ENCODE results near the gene HDAC11.

The HDAC11 gene

DNA sequence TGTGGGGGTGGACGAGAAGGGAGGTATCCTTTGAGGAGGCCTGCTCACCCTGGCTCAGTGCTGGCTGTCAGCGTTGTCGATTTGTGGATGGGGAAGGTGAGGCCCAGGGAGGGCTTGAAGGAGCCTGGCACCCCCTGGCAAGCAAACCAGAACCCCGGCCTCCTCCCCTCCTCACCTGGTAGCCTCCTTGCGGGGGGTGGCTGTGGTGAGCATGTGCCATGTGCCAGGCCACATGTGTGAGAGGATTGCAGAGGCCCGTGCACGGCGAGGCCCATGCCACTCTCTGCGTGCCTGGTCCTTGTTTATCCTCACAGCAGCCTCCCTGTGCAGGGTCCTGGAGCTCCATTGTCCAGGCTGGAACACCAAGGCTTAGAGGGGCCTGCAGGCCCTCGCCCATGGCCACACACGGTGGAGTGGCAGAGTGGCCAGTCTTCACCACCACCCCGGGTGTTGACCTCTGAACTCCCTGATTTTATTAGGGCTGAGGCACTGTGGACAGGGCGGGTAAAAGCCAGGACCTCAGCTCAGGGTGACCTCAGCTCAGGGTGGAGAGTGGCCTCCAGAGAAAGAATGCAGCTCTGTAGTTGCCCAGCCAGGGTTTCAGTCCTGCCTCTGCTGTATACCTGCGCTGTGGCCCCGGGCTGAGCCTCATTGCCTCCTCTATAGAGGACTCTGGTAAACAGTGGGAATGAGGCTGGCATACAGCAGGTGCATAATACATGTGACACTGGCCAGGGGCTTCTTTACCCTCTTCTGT, 29.1 kb downstream of the HDAC11 start:
- no peak for DNase-seq
- Mint-ChIP-seq H3K4me3 (no peak overlapping the region), H3K27ac (no peak overlapping the region), H3K4me1 (peaks cover 41% of the 10 kb centered on the region), H3K9me3 (no peaks in the 10 kb centered on the region), H3K27me3 (ENCODE audit: low read depth, poor library complexity) (no peaks in the 10 kb centered on the region), H3K36me3 (ENCODE audit: low read depth) (peaks cover 5% of the 10 kb centered on the region)
- TF ChIP-seq, protein P1, sequence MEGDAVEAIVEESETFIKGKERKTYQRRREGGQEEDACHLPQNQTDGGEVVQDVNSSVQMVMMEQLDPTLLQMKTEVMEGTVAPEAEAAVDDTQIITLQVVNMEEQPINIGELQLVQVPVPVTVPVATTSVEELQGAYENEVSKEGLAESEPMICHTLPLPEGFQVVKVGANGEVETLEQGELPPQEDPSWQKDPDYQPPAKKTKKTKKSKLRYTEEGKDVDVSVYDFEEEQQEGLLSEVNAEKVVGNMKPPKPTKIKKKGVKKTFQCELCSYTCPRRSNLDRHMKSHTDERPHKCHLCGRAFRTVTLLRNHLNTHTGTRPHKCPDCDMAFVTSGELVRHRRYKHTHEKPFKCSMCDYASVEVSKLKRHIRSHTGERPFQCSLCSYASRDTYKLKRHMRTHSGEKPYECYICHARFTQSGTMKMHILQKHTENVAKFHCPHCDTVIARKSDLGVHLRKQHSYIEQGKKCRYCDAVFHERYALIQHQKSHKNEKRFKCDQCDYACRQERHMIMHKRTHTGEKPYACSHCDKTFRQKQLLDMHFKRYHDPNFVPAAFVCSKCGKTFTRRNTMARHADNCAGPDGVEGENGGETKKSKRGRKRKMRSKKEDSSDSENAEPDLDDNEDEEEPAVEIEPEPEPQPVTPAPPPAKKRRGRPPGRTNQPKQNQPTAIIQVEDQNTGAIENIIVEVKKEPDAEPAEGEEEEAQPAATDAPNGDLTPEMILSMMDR (IDR thresholded peaks at IDR 0.05): no peak

DNA sequence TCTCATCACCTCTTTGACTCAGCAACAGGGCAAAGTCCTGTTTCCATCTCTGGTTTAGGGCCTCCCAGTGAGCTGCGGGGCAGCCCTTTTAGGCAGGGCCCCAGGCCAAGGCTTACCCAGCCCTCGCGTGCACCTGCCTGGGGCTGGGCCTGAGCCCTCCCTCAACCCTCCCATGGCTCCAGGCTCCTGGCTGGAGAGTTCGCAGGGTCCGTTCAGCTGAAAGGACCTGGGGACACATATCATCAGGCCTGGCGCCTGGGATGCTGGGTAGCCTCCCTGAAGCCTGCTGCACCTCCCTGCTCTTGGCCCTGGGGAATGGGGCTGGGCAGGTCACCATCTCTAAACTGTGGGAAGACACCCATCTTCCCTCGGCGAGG, 29.7 kb downstream of the HDAC11 start:
- Mint-ChIP-seq H3K36me3 (ENCODE audit: low read depth) (peaks cover 5% of the 10 kb centered on the region), H3K4me1 (peaks cover 41% of the 10 kb centered on the region), H3K4me3 (no peak overlapping the region), H3K27me3 (ENCODE audit: low read depth, poor library complexity) (no peaks in the 10 kb centered on the region), H3K27ac (no peak overlapping the region), H3K9me3 (no peaks in the 10 kb centered on the region)
- TF ChIP-seq, protein P1 (IDR thresholded peaks at IDR 0.05): no peak
- DNase-seq: no peak

- Mint-ChIP-seq H3K4me1 (peaks cover 42% of the 10 kb centered on the region), H3K9me3 (no peaks in the 10 kb centered on the region), H3K27me3 (ENCODE audit: low read depth, poor library complexity) (no peaks in the 10 kb centered on the region), H3K27ac (no peak overlapping the region), H3K36me3 (ENCODE audit: low read depth) (peaks cover 5% of the 10 kb centered on the region), H3K4me3 (no peak overlapping the region)
- TF ChIP-seq, protein P1 (IDR thresholded peaks at IDR 0.05): no peak
- no peak for DNase-seq
Observed at GRCh38 chr3:13512451-13512850, 32.3 kb downstream of the HDAC11 start.

GRCh38 chr3:13513051-13513912, 33.2 kb downstream of the HDAC11 start:
- TF ChIP-seq, protein P1 (IDR thresholded peaks at IDR 0.05): no peak
- Mint-ChIP-seq H3K27me3 (ENCODE audit: low read depth, poor library complexity) (no peaks in the 10 kb centered on the region), H3K27ac (peak overlapping the region; percentile 80), H3K4me3 (no peak overlapping the region), H3K4me1 (peaks cover 34% of the 10 kb centered on the region), H3K9me3 (no peaks in the 10 kb centered on the region), H3K36me3 (ENCODE audit: low read depth) (peaks cover 5% of the 10 kb centered on the region)
- no peak for DNase-seq

DNA sequence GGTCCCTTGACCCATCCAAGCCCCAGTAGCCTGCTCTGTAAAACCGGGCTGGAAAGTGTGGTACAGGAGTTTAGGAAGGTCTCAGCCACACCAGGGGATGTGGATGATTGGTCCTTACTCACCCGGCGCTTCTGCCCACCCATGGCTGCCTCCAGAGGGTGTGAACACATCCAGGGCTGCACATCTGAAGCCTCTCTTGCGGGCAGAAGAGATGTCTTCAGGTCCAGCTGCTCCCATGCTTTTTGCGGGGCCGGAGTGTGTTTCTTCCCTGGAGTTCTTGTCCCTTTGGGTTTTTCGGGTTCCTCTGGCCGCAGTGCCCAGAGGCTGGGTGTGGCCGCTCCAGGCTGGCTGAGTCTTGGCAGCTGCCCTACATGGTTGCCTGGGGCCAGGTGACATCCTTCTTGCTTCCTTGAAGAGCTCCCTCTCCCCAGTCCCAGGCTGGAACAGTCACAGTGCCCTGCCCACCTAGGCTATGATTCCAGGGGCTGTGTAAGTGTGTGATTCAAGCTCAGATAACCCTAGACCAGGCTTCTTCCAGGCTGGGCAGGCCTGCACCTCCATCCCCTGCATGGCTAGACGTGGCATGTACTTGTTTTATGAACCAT, 33.9 kb downstream of the HDAC11 start:
- Mint-ChIP-seq H3K27ac (peak overlapping the region; percentile 80), H3K4me3 (no peak overlapping the region), H3K4me1 (peaks cover 26% of the 10 kb centered on the region), H3K27me3 (ENCODE audit: low read depth, poor library complexity) (no peaks in the 10 kb centered on the region), H3K36me3 (ENCODE audit: low read depth) (peaks cover 5% of the 10 kb centered on the region), H3K9me3 (no peaks in the 10 kb centered on the region)
- no peak for DNase-seq
- TF ChIP-seq, protein P1 (IDR thresholded peaks at IDR 0.05): no peak
